HG03135 (cell line): Measurements from ENCODE around the gene BMPR1A.

Experiments
- ATAC-seq: cut with Tn5 transposase; IDR thresholded peaks from one replicate; pipeline ENCODE4 v1.9.1; 2021; ENCODE audit warnings: mild to moderate bottlenecking, moderate library complexity; ENCODE audit not compliant: unreplicated experiment

The BMPR1A gene

GRCh38 chr10:86758189-86759072 lies 2.0 kb downstream of the BMPR1A start:
- ATAC-seq = no peak

- no peak for ATAC-seq
Observed at GRCh38 chr10:86759073-86759672, 2.8 kb downstream of the BMPR1A start.

GRCh38 chr10:86763404-86763803 lies 7.0 kb downstream of the BMPR1A start:
- no peak for ATAC-seq

GRCh38 chr10:86765548-86765947 lies 9.1 kb downstream of the BMPR1A start:
- ATAC-seq = no peak

- ATAC-seq = no peak
Observed at GRCh38 chr10:86768412-86769062, 12.1 kb downstream of the BMPR1A start.

GRCh38 chr10:86769991-86770390 lies 13.6 kb downstream of the BMPR1A start:
- ATAC-seq = no peak

GRCh38 chr10:86770412-86770960 lies 14.1 kb downstream of the BMPR1A start:
- no peak for ATAC-seq

GRCh38 chr10:86773498-86773897 lies 17.1 kb downstream of the BMPR1A start:
- no peak for ATAC-seq

GRCh38 chr10:86775056-86775869 lies 18.8 kb downstream of the BMPR1A start:
- peak; percentile 68 for ATAC-seq

- ATAC-seq = no peak
Observed at GRCh38 chr10:86775870-86776180, 19.4 kb downstream of the BMPR1A start.

GRCh38 chr10:86779220-86780017 lies 23.0 kb downstream of the BMPR1A start:
- no peak for ATAC-seq

GRCh38 chr10:86782701-86783418 lies 26.4 kb downstream of the BMPR1A start:
- ATAC-seq = peak; percentile 62

GRCh38 chr10:86785037-86785436 lies 28.6 kb downstream of the BMPR1A start:
- no peak for ATAC-seq

GRCh38 chr10:86785968-86786367 lies 29.5 kb downstream of the BMPR1A start:
- no peak for ATAC-seq

- no peak for ATAC-seq
Observed at GRCh38 chr10:86786368-86786767, 29.9 kb downstream of the BMPR1A start.

GRCh38 chr10:86790394-86790793 lies 34.0 kb downstream of the BMPR1A start:
- no peak for ATAC-seq

- no peak for ATAC-seq
Observed at GRCh38 chr10:86792461-86793167, 36.2 kb downstream of the BMPR1A start.

- no peak for ATAC-seq
Observed at GRCh38 chr10:86793696-86794095, 37.3 kb downstream of the BMPR1A start.

- ATAC-seq = no peak
Observed at GRCh38 chr10:86795353-86795752, 38.9 kb downstream of the BMPR1A start.
